Measurements from ENCODE around the gene TPCN2. TPM values are rescaled to one million over a fixed set of nuclear protein-coding genes. Genes with fewer than 3 reads are reported as not detected.
"Not testable (repeated sequence)": the region's sequence is repeated elsewhere in the genome, so short reads cannot be mapped to it uniquely, and the experiment has no call there.

Gene TPCN2
- polyA plus RNA-seq, 3 donors = 29.3 to 52.8 (median 31.5) TPM

DNA sequence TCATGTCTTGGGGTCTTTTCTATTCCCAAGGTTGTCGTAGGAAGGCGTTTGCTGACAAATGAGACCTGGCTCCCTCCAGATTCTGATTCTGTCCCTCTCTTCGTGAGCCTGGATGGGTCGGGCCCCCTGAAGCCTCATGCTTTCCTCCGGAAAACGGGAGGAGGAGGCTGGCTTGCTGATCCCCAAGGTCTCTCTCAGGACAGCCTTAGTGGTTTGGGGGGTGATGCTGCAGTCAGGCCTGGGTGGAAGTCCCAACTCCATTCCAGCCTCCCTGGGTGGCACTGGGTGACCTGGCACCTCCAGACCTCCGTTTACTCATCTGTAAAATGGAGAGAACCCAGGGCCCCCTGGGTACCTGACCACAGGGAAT, 83.6 kb downstream of the TPCN2 start:
- no peak overlapping the region for H2AFZ ChIP-seq (ENCODE audit: insufficient read depth, low read depth, low read length, poor library complexity, severe bottlenecking)
- H3K27me3 ChIP-seq (ENCODE audit: control insufficient read depth in 2 of 2, insufficient read depth in 2 of 2, low read length in 2 of 2) = no peaks in the 10 kb centered on the region
- no peak overlapping the region for H3K4me3 ChIP-seq (replicated peaks in 1 of 3; ENCODE audit: low read depth in 2 of 3, low read length in 3 of 3)
- H3K9ac ChIP-seq (ENCODE audit: insufficient read depth, low read length, poor library complexity, severe bottlenecking) = no peak overlapping the region
- no peaks in the 10 kb centered on the region for H4K20me1 ChIP-seq (ENCODE audit: insufficient read depth, low read length)
- no peak overlapping the region for H3K27ac ChIP-seq (ENCODE audit: low read depth in 1 of 2, low read length in 2 of 2)
- H3K9me3 Mint-ChIP-seq = peaks cover 24 to 56% (median 35%) of the 10 kb centered on the region in 7 donors
- no peak for DNase-seq
- no peaks in the 10 kb centered on the region for H3K36me3 Mint-ChIP-seq
- H3K9me3 ChIP-seq (replicated peaks in 1 of 2; ENCODE audit: control insufficient read depth in 1 of 2, insufficient read depth in 1 of 2, low read length in 2 of 2) = peaks cover 12 to 23% of the 10 kb centered on the region in 2 donors
- intact Hi-C loops (cut with micrococcal nuclease) = no loop called here
- H3K27ac Mint-ChIP-seq = no peak overlapping the region
- no peak overlapping the region for H3K4me3 Mint-ChIP-seq
- peaks cover 2 to 5% (median 2%) of the 10 kb centered on the region in 3 donors for H3K27me3 Mint-ChIP-seq (ENCODE audit: low read depth in 3 of 3)
- TF ChIP-seq, protein P1, sequence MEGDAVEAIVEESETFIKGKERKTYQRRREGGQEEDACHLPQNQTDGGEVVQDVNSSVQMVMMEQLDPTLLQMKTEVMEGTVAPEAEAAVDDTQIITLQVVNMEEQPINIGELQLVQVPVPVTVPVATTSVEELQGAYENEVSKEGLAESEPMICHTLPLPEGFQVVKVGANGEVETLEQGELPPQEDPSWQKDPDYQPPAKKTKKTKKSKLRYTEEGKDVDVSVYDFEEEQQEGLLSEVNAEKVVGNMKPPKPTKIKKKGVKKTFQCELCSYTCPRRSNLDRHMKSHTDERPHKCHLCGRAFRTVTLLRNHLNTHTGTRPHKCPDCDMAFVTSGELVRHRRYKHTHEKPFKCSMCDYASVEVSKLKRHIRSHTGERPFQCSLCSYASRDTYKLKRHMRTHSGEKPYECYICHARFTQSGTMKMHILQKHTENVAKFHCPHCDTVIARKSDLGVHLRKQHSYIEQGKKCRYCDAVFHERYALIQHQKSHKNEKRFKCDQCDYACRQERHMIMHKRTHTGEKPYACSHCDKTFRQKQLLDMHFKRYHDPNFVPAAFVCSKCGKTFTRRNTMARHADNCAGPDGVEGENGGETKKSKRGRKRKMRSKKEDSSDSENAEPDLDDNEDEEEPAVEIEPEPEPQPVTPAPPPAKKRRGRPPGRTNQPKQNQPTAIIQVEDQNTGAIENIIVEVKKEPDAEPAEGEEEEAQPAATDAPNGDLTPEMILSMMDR (IDR thresholded peaks at IDR 0.05) = no peak
- 97% methylated on average over 6 of the region's 7 CpGs for WGBS (ENCODE audit: insufficient coverage)
- no peaks in the 10 kb centered on the region for H3K36me3 ChIP-seq (replicated peaks in 1 of 2; ENCODE audit: control insufficient read depth in 1 of 2, insufficient read depth in 2 of 2, low read length in 2 of 2)
- no peaks in the 10 kb centered on the region for H3K4me1 ChIP-seq (ENCODE audit: control insufficient read depth in 1 of 2, insufficient read depth in 2 of 2, low read length in 2 of 2)
- peaks cover 3% of the 10 kb centered on the region for H3K4me1 Mint-ChIP-seq
- no peaks in the 10 kb centered on the region for H3K79me2 ChIP-seq (ENCODE audit: insufficient read depth, low read length)
- no peak overlapping the region for H3K4me2 ChIP-seq (replicated peaks; ENCODE audit: extremely low read depth, low read length, poor library complexity, severe bottlenecking)

DNA sequence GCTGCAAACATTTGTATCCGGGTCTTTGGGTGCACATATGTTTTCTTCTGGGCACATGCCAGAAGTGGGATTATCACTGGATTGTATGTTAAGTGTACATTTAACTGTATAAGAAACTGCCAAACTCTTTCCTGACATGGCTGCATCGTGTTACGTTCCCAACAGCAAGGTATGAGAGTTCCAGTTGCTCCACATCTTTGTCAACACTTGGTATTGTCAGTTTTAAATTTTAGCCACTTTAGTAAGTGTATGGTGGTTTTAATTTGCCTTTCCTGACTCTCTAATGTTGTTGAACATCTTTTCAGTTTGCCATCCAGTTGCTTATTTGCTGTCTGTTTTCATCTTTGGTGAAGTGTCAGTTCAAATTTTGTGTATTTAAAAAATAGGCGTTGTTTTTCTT, 84.5 kb downstream of the TPCN2 start:
- H3K27ac Mint-ChIP-seq = no peak overlapping the region

DNA sequence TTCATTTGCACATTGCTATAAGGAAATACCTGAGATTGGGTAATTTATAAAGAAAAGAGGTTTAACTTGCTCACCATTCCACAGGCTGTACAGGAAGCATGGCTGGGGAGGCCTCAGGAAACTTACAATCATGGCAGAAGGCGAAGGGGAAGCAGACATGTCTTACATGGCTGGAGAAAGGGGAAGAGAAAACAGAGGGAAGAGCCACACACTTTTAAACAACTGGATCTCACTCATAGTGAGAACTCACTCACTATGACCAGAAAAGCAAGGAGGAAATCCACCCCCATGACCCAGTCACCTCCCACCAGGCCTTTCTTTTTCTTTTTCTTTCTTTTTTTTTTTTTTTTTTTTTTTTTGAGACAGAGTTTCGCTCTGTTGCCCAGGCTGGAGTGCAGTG, 85.5 kb downstream of the TPCN2 start:
- H4K20me1 ChIP-seq (ENCODE audit: insufficient read depth, low read length); H3K27me3 Mint-ChIP-seq (ENCODE audit: low read depth in 3 of 3); intact Hi-C loops (cut with micrococcal nuclease); DNase-seq; H3K79me2 ChIP-seq (ENCODE audit: insufficient read depth, low read length); H3K4me2 ChIP-seq (replicated peaks; ENCODE audit: extremely low read depth, low read length, poor library complexity, severe bottlenecking); H3K36me3 Mint-ChIP-seq; H3K27me3 ChIP-seq (ENCODE audit: control insufficient read depth in 2 of 2, insufficient read depth in 2 of 2, low read length in 2 of 2); H3K4me1 Mint-ChIP-seq; H3K9ac ChIP-seq (ENCODE audit: insufficient read depth, low read length, poor library complexity, severe bottlenecking); H3K4me3 Mint-ChIP-seq; H3K27ac ChIP-seq (ENCODE audit: low read depth in 1 of 2, low read length in 2 of 2); H2AFZ ChIP-seq (ENCODE audit: insufficient read depth, low read depth, low read length, poor library complexity, severe bottlenecking); H3K4me3 ChIP-seq (replicated peaks in 1 of 3; ENCODE audit: low read depth in 2 of 3, low read length in 3 of 3); H3K36me3 ChIP-seq (replicated peaks in 1 of 2; ENCODE audit: control insufficient read depth in 1 of 2, insufficient read depth in 2 of 2, low read length in 2 of 2); H3K4me1 ChIP-seq (ENCODE audit: control insufficient read depth in 1 of 2, insufficient read depth in 2 of 2, low read length in 2 of 2): not testable (repeated sequence)
- H3K9me3 Mint-ChIP-seq = peaks cover 21 to 40% (median 28%) of the 10 kb centered on the region in 7 donors
- no CpG with 5 or more reads among the region's 2 CpGs for WGBS (ENCODE audit: insufficient coverage)
- H3K27ac Mint-ChIP-seq = peak overlapping the region in 1 of 7 donors; percentile 13
- H3K9me3 ChIP-seq (replicated peaks in 1 of 2; ENCODE audit: control insufficient read depth in 1 of 2, insufficient read depth in 1 of 2, low read length in 2 of 2) = peaks cover 12 to 20% of the 10 kb centered on the region in 2 donors

More for the DNA sequence above, 84.5 kb downstream of the TPCN2 start:
- Histone ChIP-seq H3K4me2 (replicated peaks; ENCODE audit: extremely low read depth, low read length, poor library complexity, severe bottlenecking) (no peak overlapping the region), H3K36me3 (replicated peaks in 1 of 2; ENCODE audit: control insufficient read depth in 1 of 2, insufficient read depth in 2 of 2, low read length in 2 of 2) (no peaks in the 10 kb centered on the region), H4K20me1 (ENCODE audit: insufficient read depth, low read length) (no peaks in the 10 kb centered on the region), H3K79me2 (ENCODE audit: insufficient read depth, low read length) (no peaks in the 10 kb centered on the region), H3K4me3 (replicated peaks in 1 of 3; ENCODE audit: low read depth in 2 of 3, low read length in 3 of 3) (no peak overlapping the region), H3K27me3 (ENCODE audit: control insufficient read depth in 2 of 2, insufficient read depth in 2 of 2, low read length in 2 of 2) (no peaks in the 10 kb centered on the region), H3K27ac (ENCODE audit: low read depth in 1 of 2, low read length in 2 of 2) (no peak overlapping the region), H3K9ac (ENCODE audit: insufficient read depth, low read length, poor library complexity, severe bottlenecking) (no peak overlapping the region), H3K4me1 (ENCODE audit: control insufficient read depth in 1 of 2, insufficient read depth in 2 of 2, low read length in 2 of 2) (no peaks in the 10 kb centered on the region), H2AFZ (ENCODE audit: insufficient read depth, low read depth, low read length, poor library complexity, severe bottlenecking) (no peak overlapping the region), H3K9me3 (replicated peaks in 1 of 2; ENCODE audit: control insufficient read depth in 1 of 2, insufficient read depth in 1 of 2, low read length in 2 of 2) (peaks cover 12 to 20% of the 10 kb centered on the region in 2 donors)
- intact Hi-C loops (cut with micrococcal nuclease) = no loop called here
- no peak for DNase-seq
- H3K36me3 Mint-ChIP-seq = no peaks in the 10 kb centered on the region
- peaks cover 24 to 46% (median 31%) of the 10 kb centered on the region in 7 donors for H3K9me3 Mint-ChIP-seq
- peaks cover 3% of the 10 kb centered on the region for H3K4me1 Mint-ChIP-seq
- no peak overlapping the region for H3K4me3 Mint-ChIP-seq
- H3K27me3 Mint-ChIP-seq (ENCODE audit: low read depth in 3 of 3) = peaks cover 2 to 5% (median 2%) of the 10 kb centered on the region in 3 donors
- 100% methylated on average over 1 of the region's 4 CpGs for WGBS (ENCODE audit: insufficient coverage)
- TF ChIP-seq, protein P1 (IDR thresholded peaks at IDR 0.05) = no peak
